ENCODE data around the gene SDHD.

Gene SDHD

GRCh38 chr11:112103446-112103845, 16.8 kb downstream of the SDHD start:
- no peak for DNase-seq (ENCODE audit: low read depth in 2 of 2)

- DNase-seq (ENCODE audit: low read depth in 2 of 2) = no peak
These were observed 19.4 kb downstream of the SDHD start for GRCh38 chr11:112106070-112106469.

- no peak for DNase-seq (ENCODE audit: low read depth in 2 of 2)
These were observed 27.1 kb downstream of the SDHD start for GRCh38 chr11:112113539-112114457.

GRCh38 chr11:112114460-112114859, 27.8 kb downstream of the SDHD start:
- DNase-seq (ENCODE audit: low read depth in 2 of 2) = no peak

- no peak for DNase-seq (ENCODE audit: low read depth in 2 of 2)
These were observed 28.7 kb downstream of the SDHD start for GRCh38 chr11:112115386-112115785.

- no peak for DNase-seq (ENCODE audit: low read depth in 2 of 2)
These were observed 31.5 kb downstream of the SDHD start for GRCh38 chr11:112118176-112118575.

GRCh38 chr11:112121981-112122615, 35.4 kb downstream of the SDHD start:
- DNase-seq (ENCODE audit: low read depth in 2 of 2) = no peak

GRCh38 chr11:112123129-112123528, 36.5 kb downstream of the SDHD start:
- no peak for DNase-seq (ENCODE audit: low read depth in 2 of 2)

GRCh38 chr11:112127056-112127455, 40.4 kb downstream of the SDHD start:
- no peak for DNase-seq (ENCODE audit: low read depth in 2 of 2)

- no peak for DNase-seq (ENCODE audit: low read depth in 2 of 2)
These were observed 41.9 kb downstream of the SDHD start for GRCh38 chr11:112128483-112129121.

- no peak for DNase-seq (ENCODE audit: low read depth in 2 of 2)
These were observed 43.0 kb downstream of the SDHD start for GRCh38 chr11:112129656-112130055.

- no peak for DNase-seq (ENCODE audit: low read depth in 2 of 2)
These were observed 46.1 kb downstream of the SDHD start for GRCh38 chr11:112132737-112133136.

GRCh38 chr11:112134473-112134872, 47.8 kb downstream of the SDHD start:
- no peak for DNase-seq (ENCODE audit: low read depth in 2 of 2)

GRCh38 chr11:112143597-112143996, 56.9 kb downstream of the SDHD start:
- no peak for DNase-seq (ENCODE audit: low read depth in 2 of 2)

Measured in stimulated activated CD4-positive, alpha-beta T cell treated with anti-CD3 and anti-CD28 coated beads, Interleukin-4, amount 100 ng/mL, for 48 hours (primary cell).